HEK293T (cell line): Measurements from ENCODE around the gene BCL10.

ENCODE experiments used
- BHLHE40 ChIP-seq: fragments of 450-650 bp; IDR thresholded peaks from 2 replicates; pipeline ENCODE4 v1.6.1; 2016; ENCODE audit warnings: mild to moderate bottlenecking, moderate library complexity, borderline replicate concordance
- ELF4 ChIP-seq: fragments of 450-650 bp; IDR thresholded peaks from 2 replicates; pipeline ENCODE4 v1.6.1; 2017; ENCODE audit warnings: antibody characterized with exemption
- FOXK2 ChIP-seq: fragments of 450-650 bp; IDR thresholded peaks from 2 replicates; pipeline ENCODE4 v1.6.1; 2016; ENCODE audit warnings: mild to moderate bottlenecking
- FOXM1 ChIP-seq: fragments of 450-650 bp; IDR thresholded peaks from 2 replicates; pipeline ENCODE4 v1.6.1; 2017; ENCODE audit warnings: mild to moderate bottlenecking, borderline replicate concordance
- LEF1 ChIP-seq: fragments of 450-650 bp; IDR thresholded peaks from 2 replicates; pipeline ENCODE4 v1.6.1; 2017; ENCODE audit warnings: mild to moderate bottlenecking, borderline replicate concordance
- SUZ12 ChIP-seq: fragments of 450-650 bp; IDR thresholded peaks from 2 replicates; pipeline ENCODE4 v1.6.1; 2016; ENCODE audit warnings: mild to moderate bottlenecking
- TF ChIP-seq, protein P1 (sequence below): fragments of 450-650 bp; IDR thresholded peaks from 2 replicates; pipeline ENCODE4 v1.6.1; 2016

DNA sequence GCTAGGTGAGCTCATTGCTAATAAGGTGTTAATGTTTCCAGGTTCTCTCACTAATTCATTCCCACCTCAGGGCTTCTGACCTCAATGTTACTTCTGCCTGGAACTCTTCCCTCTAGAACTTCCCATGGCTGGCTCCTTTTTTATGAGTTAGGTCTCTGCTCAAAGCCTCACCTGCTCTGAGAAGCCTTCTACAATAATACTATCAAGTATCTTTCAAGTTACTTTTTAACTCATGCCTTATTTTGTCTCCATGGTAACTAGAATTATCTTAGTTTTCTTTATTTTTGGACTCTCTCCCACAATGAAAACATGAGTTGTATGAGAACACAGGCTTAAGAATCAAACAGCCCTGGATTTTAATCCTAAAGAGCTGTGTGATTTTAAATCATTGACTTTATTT, 13.4 kb downstream of the BCL10 start:
- TF ChIP-seq, protein P1, sequence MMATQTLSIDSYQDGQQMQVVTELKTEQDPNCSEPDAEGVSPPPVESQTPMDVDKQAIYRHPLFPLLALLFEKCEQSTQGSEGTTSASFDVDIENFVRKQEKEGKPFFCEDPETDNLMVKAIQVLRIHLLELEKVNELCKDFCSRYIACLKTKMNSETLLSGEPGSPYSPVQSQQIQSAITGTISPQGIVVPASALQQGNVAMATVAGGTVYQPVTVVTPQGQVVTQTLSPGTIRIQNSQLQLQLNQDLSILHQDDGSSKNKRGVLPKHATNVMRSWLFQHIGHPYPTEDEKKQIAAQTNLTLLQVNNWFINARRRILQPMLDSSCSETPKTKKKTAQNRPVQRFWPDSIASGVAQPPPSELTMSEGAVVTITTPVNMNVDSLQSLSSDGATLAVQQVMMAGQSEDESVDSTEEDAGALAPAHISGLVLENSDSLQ = no peak
- TF ChIP-seq ELF4 (no peak), FOXM1 (no peak), LEF1 (no peak), BHLHE40 (no peak), FOXK2 (no peak), SUZ12 (no peak)
